MCF 10A (cell line): ENCODE measurements around the gene ZNF423. TPM values are rescaled to one million over a fixed set of nuclear protein-coding genes. Genes with fewer than 3 reads are reported as not detected.

Source experiments
- BruUV-seq: library from RNA; stranded (reverse); fragments of 400-500 nt; replicated peaks from 2 replicates; lab custom pipeline; 2021; lab: Mats Ljungman, UMichigan
- CTCF ChIA-PET: fragments of 300-600 bp; sonication (Branson Sonifier 250); formaldehyde crosslinking; extraction: SDS; loops from one replicate; lab custom pipeline; 2021; ENCODE audit warnings: antibody characterized with exemption, inconsistent platforms; lab: Yijun Ruan, JAX
- POLR2A ChIA-PET: fragments of 300-600, 350-650 bp; sonication (Branson Sonifier 250); formaldehyde crosslinking; extraction: SDS; loops from one replicate; lab custom pipeline; 2020; ENCODE audit warnings: antibody characterized with exemption, inconsistent platforms; lab: Yijun Ruan, JAX
- DNase-seq: peaks from one replicate; pipeline ENCODE4 v3.0.0-alpha.2; 2018; ENCODE audit not compliant: unreplicated experiment
- H3K27ac Mint-ChIP-seq: one replicate; pipeline ENCODE4 v1.8.0; 2022; ENCODE audit warnings: mild to moderate bottlenecking, low read depth, mixed read lengths; ENCODE audit not compliant: unreplicated experiment
- H3K27me3 Mint-ChIP-seq: one replicate; pipeline ENCODE4 v1.8.0; 2022; ENCODE audit warnings: mixed read lengths; ENCODE audit not compliant: insufficient read depth, unreplicated experiment
- H3K36me3 Mint-ChIP-seq: one replicate; pipeline ENCODE4 v1.8.0; 2022; ENCODE audit warnings: mild to moderate bottlenecking, moderate library complexity, mixed read lengths; ENCODE audit not compliant: insufficient read depth, unreplicated experiment
- H3K4me1 Mint-ChIP-seq: one replicate; pipeline ENCODE4 v1.8.0; 2022; ENCODE audit warnings: mixed read lengths; ENCODE audit not compliant: insufficient read depth, unreplicated experiment
- H3K4me3 Mint-ChIP-seq: one replicate; pipeline ENCODE4 v1.8.0; 2022; ENCODE audit warnings: mild to moderate bottlenecking, moderate library complexity, mixed read lengths; ENCODE audit not compliant: unreplicated experiment
- H3K9me3 Mint-ChIP-seq: one replicate; pipeline ENCODE4 v1.8.0; 2022; ENCODE audit warnings: mixed read lengths; ENCODE audit not compliant: unreplicated experiment
- CTCF ChIP-seq: fragments of 200-600 bp; IDR thresholded peaks from one replicate; pipeline ENCODE4 v1.8.0; 2022; ENCODE audit warnings: antibody characterized with exemption, mild to moderate bottlenecking; ENCODE audit not compliant: unreplicated experiment
- intact Hi-C: fragments of 100-400 bp; cut with micrococcal nuclease; formaldehyde crosslinking; loops from 2 replicates; pipeline ENCODE4 v1.14.1; 2022
- total RNA-seq: library from RNA; stranded (reverse); gene quantifications from 2 replicates; pipeline ENCODE4 v1.2.3, GENCODE V29; 2022

The ZNF423 gene
- total RNA-seq, 1 experiment from 2014 or later, result not detected

DNA sequence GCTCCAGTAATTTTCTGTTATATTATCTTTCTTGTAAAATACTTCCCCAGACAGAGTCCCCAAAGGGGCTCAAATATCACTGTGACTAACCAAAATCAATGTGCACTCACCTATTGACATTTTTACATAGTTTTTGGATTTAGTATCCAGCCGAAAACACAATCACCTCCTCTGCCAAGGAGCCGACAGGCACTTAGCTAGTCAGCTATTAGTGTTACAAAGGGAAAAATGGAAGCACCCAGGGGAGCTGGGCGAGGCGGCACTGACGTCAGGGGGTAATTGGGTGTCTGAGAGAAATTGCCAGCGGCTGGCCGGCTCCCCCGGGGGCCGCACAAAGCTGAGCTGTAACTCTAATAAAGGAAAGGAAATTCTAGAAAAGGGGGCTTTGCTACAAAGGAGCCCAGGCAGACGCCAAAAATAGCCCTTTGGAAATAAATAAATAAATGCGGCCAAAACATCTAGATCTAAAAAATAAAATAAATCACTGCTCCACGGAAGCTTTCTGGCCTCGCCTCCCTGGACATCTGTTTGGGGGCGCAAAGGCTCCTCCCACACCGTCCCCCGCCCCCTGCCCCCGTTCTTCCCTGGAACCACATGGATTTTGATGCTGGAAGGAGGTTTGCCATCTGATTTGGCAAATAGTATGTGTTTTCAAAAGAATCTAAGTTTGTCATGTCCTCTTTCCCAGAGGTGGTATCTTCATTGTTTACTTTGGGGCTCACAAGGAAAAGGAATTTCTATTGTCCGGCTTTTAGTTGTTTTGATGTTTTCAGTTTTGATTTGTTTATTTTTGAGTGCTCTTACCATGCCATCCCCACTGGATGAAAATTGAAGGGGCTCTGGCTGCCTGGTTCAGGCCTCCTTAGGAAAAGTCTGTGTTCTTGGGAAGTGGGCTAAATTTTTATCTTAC, 156.7 kb downstream of the ZNF423 start:
- ChIA-PET CTCF (no interaction called here), POLR2A (no interaction called here)
- Mint-ChIP-seq H3K27ac (no peak overlapping the region), H3K4me3 (no peak overlapping the region), H3K27me3 (peaks cover 32% of the 10 kb centered on the region), H3K9me3 (no peaks in the 10 kb centered on the region), H3K4me1 (no peaks in the 10 kb centered on the region), H3K36me3 (no peaks in the 10 kb centered on the region)
- TF ChIP-seq CTCF, result no peak
- no peak for DNase-seq
- BruUV-seq, result no TSS peak
- intact Hi-C loops, result no loop called here

DNA sequence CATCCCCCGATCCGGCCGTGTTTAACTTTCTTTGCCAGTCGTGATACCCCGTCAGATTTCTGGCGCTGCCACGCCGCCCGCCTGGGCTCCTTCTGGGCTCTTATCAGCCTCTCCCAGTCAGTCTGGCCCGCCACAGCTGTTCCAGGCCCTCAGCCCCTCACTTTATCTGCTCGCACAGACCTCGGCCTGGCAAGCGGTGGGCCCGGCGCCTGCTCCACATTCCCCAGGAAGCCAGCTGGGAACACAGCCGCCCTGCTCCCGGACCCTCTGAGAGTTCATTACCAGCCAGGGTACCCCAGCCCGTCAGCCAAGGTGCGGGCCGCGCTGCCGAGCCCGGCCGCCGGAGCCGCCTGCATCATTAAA, 157.5 kb downstream of the ZNF423 start:
- no peak for DNase-seq
- Mint-ChIP-seq H3K36me3 (no peaks in the 10 kb centered on the region), H3K27me3 (peaks cover 38% of the 10 kb centered on the region), H3K9me3 (no peaks in the 10 kb centered on the region), H3K4me1 (no peaks in the 10 kb centered on the region), H3K27ac (no peak overlapping the region), H3K4me3 (no peak overlapping the region)
- TF ChIP-seq CTCF, result no peak
- CTCF ChIA-PET, result no interaction called here
- POLR2A ChIA-PET, result no interaction called here
- intact Hi-C loops, result no loop called here
- BruUV-seq, result no TSS peak

DNA sequence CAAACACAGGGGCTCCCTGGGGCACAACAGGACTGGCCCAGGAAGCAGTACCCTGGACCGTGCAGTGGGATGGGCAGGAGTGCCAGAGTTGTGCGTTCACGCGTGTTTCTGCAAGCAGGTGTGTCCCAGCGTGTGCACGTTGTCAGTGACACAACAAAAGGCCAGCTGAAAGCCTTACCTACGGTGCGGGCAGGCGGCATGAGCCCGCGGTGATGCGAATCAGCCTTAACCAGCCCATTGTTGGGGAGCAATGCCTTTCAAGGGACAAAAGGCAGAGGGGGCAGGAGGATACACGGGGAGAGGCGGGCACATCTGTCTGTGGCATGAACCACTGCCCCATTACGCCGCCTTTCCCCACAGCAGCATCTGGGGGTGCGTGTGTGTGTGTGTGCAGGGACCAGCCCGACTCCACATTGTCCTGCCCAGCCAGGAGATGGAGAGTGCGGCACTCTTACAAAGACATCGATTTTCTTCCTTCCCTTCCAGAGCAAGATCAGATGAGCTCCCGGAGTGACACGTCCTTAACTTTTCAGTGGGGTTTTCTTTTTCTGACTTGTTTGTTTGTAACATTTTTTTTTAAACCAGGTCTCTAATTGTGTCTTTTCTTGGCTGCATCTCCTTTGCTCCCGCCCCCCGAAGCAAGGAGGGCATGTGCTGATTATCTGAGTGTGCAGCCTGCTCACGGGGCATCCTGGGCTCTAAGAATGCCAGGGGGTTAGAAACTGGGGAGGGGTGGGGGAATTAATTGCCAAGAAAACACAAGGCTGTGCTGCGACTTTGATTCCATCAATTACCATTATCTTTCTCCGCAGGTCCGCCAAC, 158.1 kb downstream of the ZNF423 start:
- no peaks in the 10 kb centered on the region for H3K4me1 Mint-ChIP-seq
- H3K36me3 Mint-ChIP-seq, result no peaks in the 10 kb centered on the region
- DNase-seq, result no peak
- TF ChIP-seq CTCF, result no peak
- intact Hi-C loops, result no loop called here
- H3K4me3 Mint-ChIP-seq, result no peak overlapping the region
- no TSS peak for BruUV-seq
- ChIA-PET CTCF (no interaction called here), POLR2A (no interaction called here)
- peaks cover 44% of the 10 kb centered on the region for H3K27me3 Mint-ChIP-seq
- H3K9me3 Mint-ChIP-seq, result no peaks in the 10 kb centered on the region
- H3K27ac Mint-ChIP-seq, result no peak overlapping the region

DNA sequence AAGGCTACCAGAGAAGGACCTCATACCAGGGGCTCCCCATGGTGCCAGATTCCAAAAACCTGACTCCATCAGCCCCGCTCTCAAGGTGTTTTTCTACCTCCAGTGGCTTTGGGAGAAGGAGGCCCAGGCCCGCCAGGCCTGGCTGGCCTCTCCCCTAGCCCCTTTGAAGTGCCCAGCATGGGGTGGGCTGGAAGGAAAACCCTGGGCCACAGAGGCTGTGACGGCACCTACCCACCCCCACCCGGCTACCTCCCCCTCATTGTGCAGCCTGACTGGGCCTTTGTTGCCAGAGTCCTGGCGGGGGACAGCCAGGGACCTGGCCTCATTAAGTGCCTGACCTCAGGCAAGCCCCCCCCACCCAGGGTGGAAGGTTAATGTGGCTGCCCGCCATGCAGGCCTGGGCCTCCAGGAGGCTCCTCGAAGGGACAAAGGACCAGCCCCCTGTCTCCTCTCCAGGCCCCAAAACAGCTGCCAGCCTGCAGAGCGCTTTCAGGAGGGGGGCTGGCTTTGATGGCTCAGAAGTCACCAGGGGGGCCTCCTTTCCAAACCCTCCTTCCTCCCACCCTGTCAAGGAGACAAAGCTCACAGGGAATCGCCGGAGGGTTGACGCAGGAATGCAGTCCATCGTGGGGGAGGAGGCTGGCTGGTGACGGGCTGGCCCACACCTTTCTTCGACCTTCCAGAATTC, 159.4 kb downstream of the ZNF423 start:
- CTCF ChIA-PET, result no interaction called here
- intact Hi-C loops, result no loop called here
- Mint-ChIP-seq H3K4me3 (no peak overlapping the region), H3K9me3 (no peaks in the 10 kb centered on the region), H3K36me3 (no peaks in the 10 kb centered on the region), H3K27me3 (peaks cover 52% of the 10 kb centered on the region), H3K27ac (no peak overlapping the region), H3K4me1 (no peaks in the 10 kb centered on the region)
- no peak for DNase-seq
- POLR2A ChIA-PET, result no interaction called here
- no TSS peak for BruUV-seq
- no peak for TF ChIP-seq CTCF
